Measurements from ENCODE around the gene SMAD2. TPM values are rescaled to one million over a fixed set of nuclear protein-coding genes. Genes with fewer than 3 reads are reported as not detected.
"Not testable (repeated sequence)": the region's sequence is repeated elsewhere in the genome, so short reads cannot be mapped to it uniquely, and the experiment has no call there.

The SMAD2 gene
- polyA plus RNA-seq, 4 donors, result 22.4 to 84.9 (median 35.3) TPM

DNA sequence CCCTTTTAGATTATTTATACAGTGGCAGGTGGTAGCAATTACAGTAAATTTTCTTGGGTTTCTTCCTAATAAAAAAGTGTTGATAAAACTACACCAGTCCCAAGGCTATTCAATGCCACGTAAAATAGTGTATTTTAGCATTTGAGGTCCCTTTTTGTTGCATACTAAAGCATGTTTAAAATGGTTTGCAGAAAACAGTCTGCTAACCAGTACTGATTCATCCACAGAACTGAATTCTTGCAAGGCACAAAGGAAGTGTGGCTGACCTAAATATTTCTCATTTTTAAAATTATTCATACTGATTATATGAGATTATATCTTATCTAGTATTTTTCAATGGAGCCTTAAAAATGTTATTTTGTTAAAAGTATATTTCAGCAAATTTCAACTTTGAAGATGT lies 98.1 kb downstream of the SMAD2 start:
- no peak for FAIRE-seq
- H3K27ac ChIP-seq (ENCODE audit: low read depth in 1 of 3, low read length in 2 of 3), result no peak overlapping the region
- 90 to 97% (median 90%) methylated on average over 1 of the region's 1 CpG for WGBS, 3 donors

DNA sequence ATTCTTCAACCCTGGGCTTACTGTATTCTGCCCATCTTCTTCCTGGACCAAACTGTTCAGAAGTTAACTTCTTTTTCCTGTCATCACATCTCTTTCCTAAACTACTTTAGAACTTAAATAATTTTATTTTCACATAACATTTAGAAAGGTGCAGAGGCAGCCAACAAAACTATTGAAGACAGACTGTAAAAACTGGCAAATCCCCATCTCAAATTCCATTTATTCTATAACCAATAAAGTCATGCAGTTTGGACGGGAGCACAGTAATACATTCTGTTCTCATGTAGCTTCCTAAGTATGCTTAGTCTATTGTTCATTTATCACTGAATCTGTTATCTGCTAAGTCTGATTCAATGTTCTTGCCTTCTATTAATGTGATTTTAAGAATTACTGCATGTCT lies 99.1 kb downstream of the SMAD2 start:
- Histone ChIP-seq H3K4me3 (ENCODE audit: low read depth in 1 of 3, low read length in 3 of 3) (no peak overlapping the region), H3K4me1 (ENCODE audit: control insufficient read depth in 3 of 3, insufficient read depth in 2 of 3, low read depth in 1 of 3, low read length in 2 of 3) (no peaks in the 10 kb centered on the region), H3K36me3 (ENCODE audit: control insufficient read depth in 3 of 3, insufficient read depth in 2 of 3, low read depth in 1 of 3, low read length in 3 of 3) (peaks cover 0 to 2% (median 0%) of the 10 kb centered on the region in 3 donors), H3K9me3 (ENCODE audit: control insufficient read depth in 2 of 2, insufficient read depth in 1 of 2, low read depth in 1 of 2, low read length in 1 of 2) (peaks cover 0 to 2% of the 10 kb centered on the region in 2 donors), H3K27me3 (ENCODE audit: control insufficient read depth in 3 of 3, insufficient read depth in 3 of 3, low read length in 3 of 3) (no peaks in the 10 kb centered on the region), H3K27ac (ENCODE audit: low read depth in 1 of 3, low read length in 2 of 3) (no peak overlapping the region)
- no peak for FAIRE-seq
- WGBS, 3 donors, result 80 to 95% (median 88%) methylated on average over 1 of the region's 1 CpG
- DNase-seq, result no peak

More for the DNA sequence above, 98.1 kb downstream of the SMAD2 start:
- H3K4me1 ChIP-seq (ENCODE audit: control insufficient read depth in 3 of 3, insufficient read depth in 2 of 3, low read depth in 1 of 3, low read length in 2 of 3), result no peaks in the 10 kb centered on the region
- no peaks in the 10 kb centered on the region for H3K9me3 ChIP-seq (ENCODE audit: control insufficient read depth in 2 of 2, insufficient read depth in 1 of 2, low read depth in 1 of 2, low read length in 1 of 2)
- H3K4me3 ChIP-seq (ENCODE audit: low read depth in 1 of 3, low read length in 3 of 3), result no peak overlapping the region
- H3K27me3 ChIP-seq (ENCODE audit: control insufficient read depth in 3 of 3, insufficient read depth in 3 of 3, low read length in 3 of 3), result no peaks in the 10 kb centered on the region
- H3K36me3 ChIP-seq (ENCODE audit: control insufficient read depth in 3 of 3, insufficient read depth in 2 of 3, low read depth in 1 of 3, low read length in 3 of 3), result peaks cover 0 to 2% (median 0%) of the 10 kb centered on the region in 3 donors
- DNase-seq, result no peak

DNA sequence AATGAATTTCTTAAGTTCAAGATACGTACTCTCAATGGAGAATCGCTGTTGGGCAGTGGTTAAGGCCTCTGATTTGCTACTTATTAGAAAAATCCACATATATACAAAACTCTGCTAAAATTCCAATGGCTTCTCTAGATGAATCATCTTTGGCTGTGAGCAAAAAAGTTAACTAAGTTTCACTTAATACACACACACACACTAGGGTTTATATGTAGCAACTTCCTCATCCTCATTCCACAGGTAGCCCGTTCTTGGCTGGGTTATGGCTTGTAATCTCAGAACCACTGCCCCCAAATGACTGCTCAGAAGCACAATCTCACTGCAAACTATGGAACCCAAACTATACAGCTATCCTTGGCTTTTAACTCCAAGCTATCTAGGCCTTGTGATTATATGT lies 99.7 kb downstream of the SMAD2 start:
- no peak overlapping the region for H3K4me3 ChIP-seq (ENCODE audit: low read depth in 1 of 3, low read length in 3 of 3)
- 84 to 95% (median 93%) methylated on average over 3 of the region's 3 CpGs for WGBS, 3 donors
- H3K27me3 ChIP-seq (ENCODE audit: control insufficient read depth in 3 of 3, insufficient read depth in 3 of 3, low read length in 3 of 3), result no peaks in the 10 kb centered on the region
- no peak for DNase-seq
- no peak for FAIRE-seq
- peaks cover 0 to under 1% (median 0%) of the 10 kb centered on the region in 3 donors for H3K36me3 ChIP-seq (ENCODE audit: control insufficient read depth in 3 of 3, insufficient read depth in 2 of 3, low read depth in 1 of 3, low read length in 3 of 3)
- no peaks in the 10 kb centered on the region for H3K4me1 ChIP-seq (ENCODE audit: control insufficient read depth in 3 of 3, insufficient read depth in 2 of 3, low read depth in 1 of 3, low read length in 2 of 3)
- H3K9me3 ChIP-seq (ENCODE audit: control insufficient read depth in 2 of 2, insufficient read depth in 1 of 2, low read depth in 1 of 2, low read length in 1 of 2), result peaks cover 0 to 5% of the 10 kb centered on the region in 2 donors
- H3K27ac ChIP-seq (ENCODE audit: low read depth in 1 of 3, low read length in 2 of 3), result no peak overlapping the region

DNA sequence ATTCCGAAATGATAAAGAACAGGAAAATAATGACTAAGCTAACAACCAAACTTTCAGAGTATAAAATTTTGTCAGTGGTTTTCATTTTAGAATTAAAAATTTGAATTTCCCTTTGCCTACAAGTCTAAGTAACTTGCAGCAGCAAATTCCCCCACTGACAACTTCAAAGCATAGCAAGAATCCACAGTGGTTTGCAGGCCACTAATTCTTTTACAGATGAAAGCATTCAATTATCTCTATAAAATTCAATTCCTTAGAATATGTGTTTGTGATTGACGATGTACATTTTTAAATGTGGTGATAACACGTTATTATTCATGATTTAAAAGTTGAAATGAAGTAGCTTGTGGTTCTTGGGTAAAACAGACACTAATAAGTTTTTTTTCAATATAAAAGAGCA lies 100.6 kb downstream of the SMAD2 start:
- H3K9me3 ChIP-seq (ENCODE audit: control insufficient read depth in 2 of 2, insufficient read depth in 1 of 2, low read depth in 1 of 2, low read length in 1 of 2), result peaks cover 0 to 5% of the 10 kb centered on the region in 2 donors
- FAIRE-seq (no peak), DNase-seq (no peak)
- H3K36me3 ChIP-seq (ENCODE audit: control insufficient read depth in 3 of 3, insufficient read depth in 2 of 3, low read depth in 1 of 3, low read length in 3 of 3), result no peaks in the 10 kb centered on the region
- no peak overlapping the region for H3K27ac ChIP-seq (ENCODE audit: low read depth in 1 of 3, low read length in 2 of 3)
- 77 to 96% (median 90%) methylated on average over 3 of the region's 3 CpGs for WGBS, 3 donors
- H3K27me3 ChIP-seq (ENCODE audit: control insufficient read depth in 3 of 3, insufficient read depth in 3 of 3, low read length in 3 of 3), result no peaks in the 10 kb centered on the region
- no peak overlapping the region for H3K4me3 ChIP-seq (ENCODE audit: low read depth in 1 of 3, low read length in 3 of 3)
- no peaks in the 10 kb centered on the region for H3K4me1 ChIP-seq (ENCODE audit: control insufficient read depth in 3 of 3, insufficient read depth in 2 of 3, low read depth in 1 of 3, low read length in 2 of 3)

DNA sequence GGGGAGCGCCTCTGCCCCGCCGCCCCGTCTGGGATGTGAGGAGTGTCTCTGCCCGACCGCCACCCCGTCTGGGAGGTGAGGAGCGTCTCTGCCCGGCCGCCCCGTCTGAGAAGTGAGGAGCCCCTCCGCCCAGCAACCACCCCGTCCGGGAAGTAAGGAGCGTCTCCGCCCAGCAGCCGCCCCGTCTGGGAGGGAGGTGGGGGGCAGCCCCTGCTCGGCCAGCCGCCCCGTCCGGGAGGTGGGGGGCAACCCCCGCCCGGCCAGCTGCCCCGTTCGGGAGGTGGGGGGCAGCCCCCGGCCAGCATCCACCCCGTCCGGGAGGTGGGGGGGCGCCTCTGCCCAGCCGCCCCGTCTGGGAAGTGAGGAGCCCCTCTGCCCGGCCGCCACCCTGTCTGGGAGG lies 102.4 kb downstream of the SMAD2 start:
- WGBS, 3 donors, result 97 to 99% (median 98%) methylated on average over 17 to 34 of the region's 34 CpGs
- H3K36me3 ChIP-seq (ENCODE audit: control insufficient read depth in 3 of 3, insufficient read depth in 2 of 3, low read depth in 1 of 3, low read length in 3 of 3); H3K27ac ChIP-seq (ENCODE audit: low read depth in 1 of 3, low read length in 2 of 3); H3K9me3 ChIP-seq (ENCODE audit: control insufficient read depth in 2 of 2, insufficient read depth in 1 of 2, low read depth in 1 of 2, low read length in 1 of 2); DNase-seq; FAIRE-seq; H3K27me3 ChIP-seq (ENCODE audit: control insufficient read depth in 3 of 3, insufficient read depth in 3 of 3, low read length in 3 of 3); H3K4me3 ChIP-seq (ENCODE audit: low read depth in 1 of 3, low read length in 3 of 3); H3K4me1 ChIP-seq (ENCODE audit: control insufficient read depth in 3 of 3, insufficient read depth in 2 of 3, low read depth in 1 of 3, low read length in 2 of 3): not testable (repeated sequence)

DNA sequence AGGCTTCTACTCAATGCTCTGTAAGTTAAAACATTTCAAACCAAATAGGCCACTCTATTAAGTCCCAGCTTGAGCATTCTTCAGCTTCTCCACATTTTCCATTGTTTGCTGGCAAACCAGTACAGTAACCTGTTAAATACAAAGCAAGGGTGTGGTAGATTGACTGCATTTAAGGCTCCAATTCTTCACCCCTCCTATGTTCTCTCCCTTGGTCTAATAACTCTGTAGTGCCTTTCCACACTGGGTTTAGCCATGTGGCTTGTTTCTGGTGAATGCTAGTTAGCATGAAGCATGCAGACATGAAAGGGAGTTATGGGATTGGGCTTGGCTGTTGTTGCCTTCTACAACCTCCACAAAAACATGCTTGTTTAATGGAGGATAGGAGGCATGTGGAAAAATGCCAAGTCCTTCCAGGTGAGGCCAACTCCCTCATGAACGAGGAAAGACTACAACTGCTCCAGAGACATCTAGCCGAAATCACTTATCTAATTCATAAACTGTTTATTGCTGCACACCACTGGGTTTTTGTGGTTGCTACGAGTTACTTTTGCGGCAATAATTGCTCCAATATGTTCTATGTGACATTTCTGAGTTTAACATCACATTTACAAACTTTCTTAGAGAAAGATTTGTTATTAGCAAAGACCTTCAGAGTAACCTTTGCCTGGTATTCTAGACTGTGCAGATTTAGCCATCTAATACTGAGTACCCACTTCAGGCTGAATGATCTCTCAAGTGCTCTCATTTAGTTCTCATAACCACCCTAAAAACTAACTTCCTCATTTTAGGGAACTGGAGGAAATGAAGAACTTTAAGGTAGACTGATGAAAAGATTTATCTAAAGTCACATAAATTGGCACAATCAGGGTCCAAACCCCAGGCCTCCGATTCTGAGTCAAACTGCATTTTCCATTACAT lies 104.0 kb downstream of the SMAD2 start:
- Histone ChIP-seq H3K4me1 (ENCODE audit: control insufficient read depth in 3 of 3, insufficient read depth in 2 of 3, low read depth in 1 of 3, low read length in 2 of 3) (no peaks in the 10 kb centered on the region), H3K27ac (ENCODE audit: low read depth in 1 of 3, low read length in 2 of 3) (no peak overlapping the region), H3K36me3 (ENCODE audit: control insufficient read depth in 3 of 3, insufficient read depth in 2 of 3, low read depth in 1 of 3, low read length in 3 of 3) (no peaks in the 10 kb centered on the region), H3K4me3 (ENCODE audit: low read depth in 1 of 3, low read length in 3 of 3) (no peak overlapping the region), H3K9me3 (ENCODE audit: control insufficient read depth in 2 of 2, insufficient read depth in 1 of 2, low read depth in 1 of 2, low read length in 1 of 2) (peaks cover 0 to 5% of the 10 kb centered on the region in 2 donors), H3K27me3 (ENCODE audit: control insufficient read depth in 3 of 3, insufficient read depth in 3 of 3, low read length in 3 of 3) (no peaks in the 10 kb centered on the region)
- FAIRE-seq (no peak), DNase-seq (no peak)
- whole genome bisulfite sequencing, 3 donors, result 85 to 92% (median 88%) methylated on average over 5 of the region's 5 CpGs

DNA sequence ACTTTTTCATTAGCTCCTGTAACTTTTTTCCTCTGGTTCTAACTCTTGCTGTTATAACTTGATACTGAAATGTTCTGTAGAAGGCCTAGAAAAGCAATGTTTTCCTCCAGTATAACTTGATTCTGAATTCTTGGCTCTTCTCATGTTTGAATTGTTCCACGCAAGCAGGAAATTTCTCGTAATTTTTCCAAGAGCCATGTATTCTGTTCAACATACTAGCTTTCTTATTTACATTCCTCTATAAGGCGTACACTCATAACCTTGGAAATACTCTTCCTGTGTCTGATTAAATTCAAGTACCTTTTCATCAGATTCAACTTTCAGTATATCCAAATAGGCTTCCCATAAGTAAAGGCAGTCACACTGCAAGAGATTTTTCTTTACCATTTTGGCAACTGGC lies 109.1 kb downstream of the SMAD2 start:
- no peak for FAIRE-seq
- peaks cover 0 to 3% of the 10 kb centered on the region in 2 donors for H3K9me3 ChIP-seq (ENCODE audit: control insufficient read depth in 2 of 2, insufficient read depth in 1 of 2, low read depth in 1 of 2, low read length in 1 of 2)
- no peak overlapping the region for H3K4me3 ChIP-seq (ENCODE audit: low read depth in 1 of 3, low read length in 3 of 3)
- no peaks in the 10 kb centered on the region for H3K27me3 ChIP-seq (ENCODE audit: control insufficient read depth in 3 of 3, insufficient read depth in 3 of 3, low read length in 3 of 3)
- no peaks in the 10 kb centered on the region for H3K4me1 ChIP-seq (ENCODE audit: control insufficient read depth in 3 of 3, insufficient read depth in 2 of 3, low read depth in 1 of 3, low read length in 2 of 3)
- no peak for DNase-seq
- no peak overlapping the region for H3K27ac ChIP-seq (ENCODE audit: low read depth in 1 of 3, low read length in 2 of 3)
- WGBS, 3 donors, result 76 to 96% (median 92%) methylated on average over 3 of the region's 3 CpGs
- no peaks in the 10 kb centered on the region for H3K36me3 ChIP-seq (ENCODE audit: control insufficient read depth in 3 of 3, insufficient read depth in 2 of 3, low read depth in 1 of 3, low read length in 3 of 3)

DNA sequence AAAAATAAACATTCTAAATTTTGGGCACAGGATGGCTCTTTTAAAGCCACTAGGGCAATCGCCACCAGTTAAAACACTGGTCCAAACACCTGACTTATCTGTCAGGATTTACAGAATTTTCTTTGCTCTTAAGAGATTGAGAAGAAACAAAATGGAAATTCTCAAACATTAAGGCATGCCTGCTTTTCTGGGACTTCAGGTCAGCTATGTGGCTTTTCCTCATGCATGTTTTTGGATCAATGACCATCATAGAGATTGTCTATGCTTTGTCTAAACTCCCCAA lies 112.7 kb downstream of the SMAD2 start:
- Histone ChIP-seq H3K4me1 (ENCODE audit: control insufficient read depth in 3 of 3, insufficient read depth in 2 of 3, low read depth in 1 of 3, low read length in 2 of 3) (no peaks in the 10 kb centered on the region), H3K27ac (ENCODE audit: low read depth in 1 of 3, low read length in 2 of 3) (no peak overlapping the region), H3K27me3 (ENCODE audit: control insufficient read depth in 3 of 3, insufficient read depth in 3 of 3, low read length in 3 of 3) (no peaks in the 10 kb centered on the region), H3K36me3 (ENCODE audit: control insufficient read depth in 3 of 3, insufficient read depth in 2 of 3, low read depth in 1 of 3, low read length in 3 of 3) (no peaks in the 10 kb centered on the region), H3K9me3 (ENCODE audit: control insufficient read depth in 2 of 2, insufficient read depth in 1 of 2, low read depth in 1 of 2, low read length in 1 of 2) (no peaks in the 10 kb centered on the region), H3K4me3 (ENCODE audit: low read depth in 1 of 3, low read length in 3 of 3) (no peak overlapping the region)
- no peak for DNase-seq
- WGBS, 3 donors, result 79 to 83% (median 82%) methylated on average over 1 of the region's 1 CpG
- no peak for FAIRE-seq

Data from small intestine (tissue), 7 donors.